Smooth muscle cell (in vitro differentiated cells): ENCODE results near the gene CAMK2N1. TPM values are rescaled to one million over a fixed set of nuclear protein-coding genes. Genes with fewer than 3 reads are reported as not detected.

ENCODE experiments used
- DNase-seq: peaks from one replicate; lab custom pipeline; 2025; ENCODE audit not compliant: unreplicated experiment; lab: John Stamatoyannopoulos, UW
- H2AFZ ChIP-seq: fragments of 200-600 bp; sonication (generic); 2 replicates; pipeline ENCODE4 v1.6.0; 2016; ENCODE audit warnings: antibody characterized with exemption, low read depth, mild to moderate bottlenecking
- H3F3A ChIP-seq: fragments of 200-600 bp; sonication (generic); 2 replicates; pipeline ENCODE4 v1.6.0; 2017; ENCODE audit warnings: antibody characterized with exemption, low read depth
- H3K27ac ChIP-seq: fragments of 200-600 bp; sonication (generic); 2 replicates; pipeline ENCODE4 v1.5.1; 2016; ENCODE audit warnings: low read depth, mild to moderate bottlenecking
- H3K27me3 ChIP-seq: fragments of 200-600 bp; sonication (generic); 2 replicates; pipeline ENCODE4 v1.6.1; 2016; ENCODE audit warnings: low read depth, mild to moderate bottlenecking
- H3K36me3 ChIP-seq: fragments of 200-600 bp; sonication (generic); 2 replicates; pipeline ENCODE4 v1.5.1; 2016; ENCODE audit warnings: low read depth
- H3K4me1 ChIP-seq: fragments of 200-600 bp; sonication (generic); 2 replicates; pipeline ENCODE4 v1.5.1; 2016; ENCODE audit warnings: low read depth
- H3K4me2 ChIP-seq: fragments of 200-600 bp; sonication (generic); 2 replicates; pipeline ENCODE4 v1.6.0; 2016; ENCODE audit warnings: mild to moderate bottlenecking
- H3K4me3 ChIP-seq: fragments of 200-600 bp; sonication (generic); 2 replicates; pipeline ENCODE4 v1.5.1; 2016; ENCODE audit warnings: mild to moderate bottlenecking
- H3K79me2 ChIP-seq: fragments of 200-600 bp; sonication (generic); 2 replicates; pipeline ENCODE4 v1.6.0; 2016; ENCODE audit warnings: low read depth, mild to moderate bottlenecking
- H3K9ac ChIP-seq: fragments of 200-600 bp; sonication (generic); 2 replicates; pipeline ENCODE4 v1.6.0; 2016; ENCODE audit warnings: low read depth
- H3K9me3 ChIP-seq: fragments of 200-600 bp; sonication (generic); replicated peaks from 2 replicates; pipeline ENCODE4 v1.5.1; 2016; ENCODE audit warnings: low read depth
- H4K20me1 ChIP-seq: fragments of 200-600 bp; sonication (generic); 2 replicates; pipeline ENCODE4 v1.6.0; 2016; ENCODE audit warnings: low read depth
- CTCF ChIP-seq: fragments of 200-600 bp; sonication (generic); IDR thresholded peaks from 2 replicates; pipeline ENCODE4 v1.5.1; 2017; ENCODE audit warnings: borderline replicate concordance, mild to moderate bottlenecking, antibody characterized with exemption; ENCODE audit not compliant: insufficient read depth, poor library complexity, severe bottlenecking
- WGBS: methylation state at CpG from one replicate; pipeline ENCODE4 v1.1.7; 2016; ENCODE audit warnings: low lambda C conversion rate; 5-methylcytosine and 5-hydroxymethylcytosine counted together
- polyA plus RNA-seq: library from polyadenylated mRNA; unstranded; fragments of >200 nt; fragmentation: Nextera tagmentation; extraction: Ambion mirVana; gene quantifications from 2 replicates; pipeline ENCODE4 v1.2.1, GENCODE V29; 2016
- total RNA-seq: library from RNA; depleted of rRNA; stranded (reverse); fragments of >200 nt; gene quantifications from 2 replicates; pipeline ENCODE4 v1.2.3, GENCODE V29; 2014

The CAMK2N1 gene
- total and polyA plus RNA-seq, 2 experiments from 2014 or later = 11.0 to 13.2 TPM

GRCh38 chr1:20491178-20491577 is 5.2 kb upstream of the CAMK2N1 start:
- Histone ChIP-seq H3K4me1 (no peaks in the 10 kb centered on the region), H3K4me3 (no peak overlapping the region), H3K9ac (no peak overlapping the region), H3K27ac (no peak overlapping the region), H3K79me2 (no peaks in the 10 kb centered on the region), H3K4me2 (no peak overlapping the region), H3K27me3 (no peaks in the 10 kb centered on the region), H3K9me3 (no peaks in the 10 kb centered on the region), H4K20me1 (no peaks in the 10 kb centered on the region), H3K36me3 (no peaks in the 10 kb centered on the region), H2AFZ (no peak overlapping the region), H3F3A (no peaks in the 10 kb centered on the region)
- 70% methylated on average over 6 of the region's 6 CpGs for whole genome bisulfite sequencing
- TF ChIP-seq CTCF = no peak
- no peak for DNase-seq

- no peak overlapping the region for H3K9ac ChIP-seq
- H3K4me3 ChIP-seq = peak overlapping the region; percentile 78
- no peak overlapping the region for H3K27ac ChIP-seq
- H3K27me3 ChIP-seq = no peaks in the 10 kb centered on the region
- no peaks in the 10 kb centered on the region for H3K9me3 ChIP-seq
- H3K4me1 ChIP-seq = peaks cover 18% of the 10 kb centered on the region
- TF ChIP-seq CTCF = no peak
- peaks cover 23% of the 10 kb centered on the region for H4K20me1 ChIP-seq
- H3K36me3 ChIP-seq = no peaks in the 10 kb centered on the region
- H2AFZ ChIP-seq = no peak overlapping the region
- 24% methylated on average over 4 of the region's 4 CpGs for WGBS
- H3K79me2 ChIP-seq = peaks cover 22% of the 10 kb centered on the region
- no peak overlapping the region for H3K4me2 ChIP-seq
- H3F3A ChIP-seq = no peaks in the 10 kb centered on the region
- DNase-seq = no peak
Observed at GRCh38 chr1:20487236-20487590, 1.2 kb upstream of the CAMK2N1 start.

- no peaks in the 10 kb centered on the region for H3K9me3 ChIP-seq
- H3K27ac ChIP-seq = no peak overlapping the region
- no peak for TF ChIP-seq CTCF
- no peaks in the 10 kb centered on the region for H3F3A ChIP-seq
- peak overlapping the region; percentile 51 for H3K9ac ChIP-seq
- 2% methylated on average over 35 of the region's 51 CpGs for WGBS
- peak overlapping the region; percentile 78 for H3K4me3 ChIP-seq
- peak; percentile 45 for DNase-seq
- H2AFZ ChIP-seq = peak overlapping the region; percentile 91
- peaks cover 22% of the 10 kb centered on the region for H3K79me2 ChIP-seq
- peaks cover 18% of the 10 kb centered on the region for H3K4me1 ChIP-seq
- H3K4me2 ChIP-seq = peak overlapping the region; percentile 99
- no peaks in the 10 kb centered on the region for H3K27me3 ChIP-seq
- no peaks in the 10 kb centered on the region for H3K36me3 ChIP-seq
- peaks cover 23% of the 10 kb centered on the region for H4K20me1 ChIP-seq
Observed at GRCh38 chr1:20486457-20487235, 636 bp upstream of the CAMK2N1 start.
